ENCODE results near the gene ATP8A2. TPM values are rescaled to one million over a fixed set of nuclear protein-coding genes. Genes with fewer than 3 reads are reported as not detected.

The ATP8A2 gene
- total RNA-seq, 6 experiments from 2014 or later, result not detected

GRCh38 chr13:25836574-25837336 is 465.0 kb downstream of the ATP8A2 start:
- no peak overlapping the region for H3K27ac ChIP-seq
- ATAC-seq, result no peak
- intact Hi-C loops (cut with DNase I), result no loop called here
- no peaks in the 10 kb centered on the region for H3K4me1 ChIP-seq
- WGBS (ENCODE audit: insufficient coverage, low coverage, low lambda C conversion rate, missing lambda C conversion rate), result 59% methylated on average over 12 of the region's 12 CpGs
- no peak overlapping the region for H3K4me3 ChIP-seq
- H3K9me3 ChIP-seq, result no peaks in the 10 kb centered on the region
- H3K27me3 ChIP-seq, result no peaks in the 10 kb centered on the region
- TF ChIP-seq CTCF (IDR thresholded peaks at IDR 0.05), result no peak
- no peak for TF ChIP-seq POLR2A (IDR thresholded peaks at IDR 0.05)
- H3K36me3 ChIP-seq, result no peaks in the 10 kb centered on the region
- DNase-seq, result no peak

- ATAC-seq, result no peak
- WGBS (ENCODE audit: insufficient coverage, low coverage, low lambda C conversion rate, missing lambda C conversion rate), result 55% methylated on average over 8 of the region's 8 CpGs
- intact Hi-C loops (cut with DNase I), result no loop called here
Measured at GRCh38 chr13:25839371-25839770, 467.6 kb downstream of the ATP8A2 start.

GRCh38 chr13:25840261-25840660 is 468.5 kb downstream of the ATP8A2 start:
- H3K27me3 ChIP-seq, result no peaks in the 10 kb centered on the region
- intact Hi-C loops (cut with DNase I), result no loop called here
- no peak overlapping the region for H3K27ac ChIP-seq
- no peak for ATAC-seq
- DNase-seq, result no peak
- TF ChIP-seq CTCF (IDR thresholded peaks at IDR 0.05), result no peak
- TF ChIP-seq POLR2A (IDR thresholded peaks at IDR 0.05), result no peak
- H3K9me3 ChIP-seq, result no peaks in the 10 kb centered on the region
- no peaks in the 10 kb centered on the region for H3K4me1 ChIP-seq
- no peak overlapping the region for H3K4me3 ChIP-seq
- H3K36me3 ChIP-seq, result no peaks in the 10 kb centered on the region
- 50% methylated on average over 3 of the region's 3 CpGs for WGBS (ENCODE audit: insufficient coverage, low coverage, low lambda C conversion rate, missing lambda C conversion rate)

More at GRCh38 chr13:25839371-25839770, 467.6 kb downstream of the ATP8A2 start:
- Histone ChIP-seq H3K36me3 (no peaks in the 10 kb centered on the region), H3K4me1 (no peaks in the 10 kb centered on the region), H3K9me3 (no peaks in the 10 kb centered on the region), H3K27me3 (no peaks in the 10 kb centered on the region), H3K4me3 (no peak overlapping the region), H3K27ac (no peak overlapping the region)
- DNase-seq, result no peak
- no peak for TF ChIP-seq POLR2A (IDR thresholded peaks at IDR 0.05)
- no peak for TF ChIP-seq CTCF (IDR thresholded peaks at IDR 0.05)

GRCh38 chr13:25840931-25841330 is 469.2 kb downstream of the ATP8A2 start:
- TF ChIP-seq POLR2A (IDR thresholded peaks at IDR 0.05), result no peak
- no peak for TF ChIP-seq CTCF (IDR thresholded peaks at IDR 0.05)

More at GRCh38 chr13:25840931-25841330, 469.2 kb downstream of the ATP8A2 start:
- Histone ChIP-seq H3K4me1 (no peaks in the 10 kb centered on the region), H3K36me3 (no peaks in the 10 kb centered on the region), H3K9me3 (no peaks in the 10 kb centered on the region), H3K27ac (no peak overlapping the region), H3K27me3 (no peaks in the 10 kb centered on the region), H3K4me3 (no peak overlapping the region)
- 26% methylated on average over 2 of the region's 2 CpGs for WGBS (ENCODE audit: insufficient coverage, low coverage, low lambda C conversion rate, missing lambda C conversion rate)
- intact Hi-C loops (cut with DNase I), result no loop called here
- DNase-seq, result no peak
- no peak for ATAC-seq

Data from right lobe of liver (tissue), 6 donors.